HG02763 (cell line): ENCODE results near the gene KIF25.

Experiments used
- ATAC-seq: cut with Tn5 transposase; IDR thresholded peaks from one replicate; pipeline ENCODE4 v1.9.1; 2021; ENCODE audit warnings: mild to moderate bottlenecking, moderate library complexity; ENCODE audit not compliant: unreplicated experiment

Gene KIF25

DNA sequence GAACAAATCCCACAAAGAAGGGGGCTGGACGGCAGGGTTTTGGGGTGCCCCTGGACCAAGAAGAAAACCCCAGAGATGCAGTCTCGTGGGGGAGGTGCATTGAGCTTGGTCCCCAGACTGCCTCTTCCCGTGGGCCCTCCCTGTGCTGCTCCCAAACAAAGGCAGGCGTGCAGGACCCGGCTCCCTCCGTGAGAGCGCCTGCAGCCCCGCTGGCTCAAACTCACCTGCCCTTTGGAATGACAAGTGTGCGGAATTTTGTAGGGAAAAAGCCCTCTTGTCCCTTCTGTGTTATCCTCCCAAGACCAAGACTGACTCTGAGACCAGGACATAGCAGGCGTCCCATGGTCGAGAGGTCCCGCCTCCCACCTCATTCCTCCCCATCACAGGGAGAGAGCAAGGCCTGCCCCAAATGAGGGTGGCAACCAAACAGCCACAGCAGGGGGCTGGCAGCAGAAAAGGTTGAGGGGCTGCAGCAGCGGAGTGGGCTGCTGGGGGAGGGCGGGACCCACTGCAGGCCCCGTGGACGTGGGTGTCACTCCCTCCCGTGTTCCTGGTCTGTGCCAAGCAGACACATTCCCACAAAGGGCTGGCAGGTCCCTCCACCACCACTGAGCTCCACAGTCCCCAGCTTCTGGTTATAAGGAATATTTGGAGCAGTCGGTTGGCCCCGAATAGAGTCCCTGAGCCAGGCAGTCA lies 87.1 kb downstream of the KIF25 start:
- ATAC-seq = no peak

DNA sequence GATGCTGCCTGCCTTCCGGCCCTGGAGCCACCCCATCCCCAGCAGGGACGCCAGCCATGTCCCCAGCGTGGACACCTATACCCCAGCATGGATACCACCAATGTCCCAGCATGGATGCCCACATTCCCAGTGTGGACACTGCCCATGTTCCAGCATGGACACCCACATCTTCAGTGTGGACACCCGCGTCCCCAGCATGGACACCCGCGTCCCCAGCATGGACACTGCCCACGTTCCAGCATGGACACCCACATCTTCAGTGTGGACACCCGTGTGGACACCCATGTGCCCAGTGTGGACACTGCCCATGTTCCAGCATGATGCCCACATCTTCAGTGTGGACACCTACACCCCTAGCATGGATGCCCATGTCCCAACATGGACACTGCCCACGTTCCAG lies 88.6 kb downstream of the KIF25 start:
- ATAC-seq = no peak

DNA sequence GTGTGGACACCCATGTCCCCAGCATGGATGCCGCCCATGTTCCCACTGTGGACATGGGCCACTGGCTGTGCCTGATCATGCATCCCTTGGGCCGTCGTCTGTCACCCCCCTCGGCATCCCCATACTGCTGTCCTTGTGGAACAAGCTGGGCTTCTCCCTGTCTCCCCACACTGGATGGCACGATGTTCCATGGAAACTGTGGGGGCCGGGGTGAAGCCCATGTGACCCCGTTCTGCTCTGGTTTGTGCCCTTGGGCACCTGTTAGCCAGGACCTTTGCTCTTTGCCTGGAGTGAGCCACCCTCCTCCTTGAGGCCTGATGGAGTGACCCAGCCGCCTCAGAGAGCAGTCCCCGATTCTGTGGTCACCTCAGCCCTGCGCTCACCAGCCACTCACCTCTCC lies 89.1 kb downstream of the KIF25 start:
- no peak for ATAC-seq

DNA sequence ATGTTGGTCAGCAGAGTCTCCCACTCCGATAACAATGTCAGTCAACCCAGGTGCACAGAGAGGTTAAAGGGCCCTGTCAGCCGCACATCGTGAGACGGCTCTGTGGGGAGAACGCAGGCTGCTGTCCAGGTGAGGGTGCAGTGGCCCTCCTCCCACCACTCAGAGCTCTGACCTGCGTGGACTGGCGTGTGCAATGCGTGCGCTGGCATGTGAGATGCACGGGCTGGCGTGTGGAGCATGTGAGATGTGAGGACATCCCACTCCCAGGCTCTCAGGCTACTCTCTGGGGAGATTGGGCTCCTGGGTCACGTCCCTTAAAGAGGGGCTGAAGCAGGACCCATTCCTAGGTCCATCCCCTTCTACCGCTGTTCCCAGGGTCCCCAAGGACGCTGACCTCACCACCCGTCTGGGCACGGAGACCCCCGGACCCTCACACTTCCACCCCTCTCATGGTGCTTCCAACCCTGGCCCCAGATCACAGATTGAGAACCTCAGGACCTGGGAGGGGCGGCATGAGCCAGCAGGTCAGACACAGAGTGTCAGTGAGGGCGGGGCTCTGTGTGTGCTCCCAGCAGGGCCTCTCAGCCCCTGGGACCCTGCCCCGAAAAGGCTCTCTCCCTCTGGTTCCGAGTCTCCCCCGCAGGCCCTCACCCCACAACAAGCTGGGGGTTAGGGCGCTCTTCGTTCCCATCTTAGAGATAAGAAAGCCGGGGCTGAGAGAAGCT lies 90.1 kb downstream of the KIF25 start:
- ATAC-seq = no peak

DNA sequence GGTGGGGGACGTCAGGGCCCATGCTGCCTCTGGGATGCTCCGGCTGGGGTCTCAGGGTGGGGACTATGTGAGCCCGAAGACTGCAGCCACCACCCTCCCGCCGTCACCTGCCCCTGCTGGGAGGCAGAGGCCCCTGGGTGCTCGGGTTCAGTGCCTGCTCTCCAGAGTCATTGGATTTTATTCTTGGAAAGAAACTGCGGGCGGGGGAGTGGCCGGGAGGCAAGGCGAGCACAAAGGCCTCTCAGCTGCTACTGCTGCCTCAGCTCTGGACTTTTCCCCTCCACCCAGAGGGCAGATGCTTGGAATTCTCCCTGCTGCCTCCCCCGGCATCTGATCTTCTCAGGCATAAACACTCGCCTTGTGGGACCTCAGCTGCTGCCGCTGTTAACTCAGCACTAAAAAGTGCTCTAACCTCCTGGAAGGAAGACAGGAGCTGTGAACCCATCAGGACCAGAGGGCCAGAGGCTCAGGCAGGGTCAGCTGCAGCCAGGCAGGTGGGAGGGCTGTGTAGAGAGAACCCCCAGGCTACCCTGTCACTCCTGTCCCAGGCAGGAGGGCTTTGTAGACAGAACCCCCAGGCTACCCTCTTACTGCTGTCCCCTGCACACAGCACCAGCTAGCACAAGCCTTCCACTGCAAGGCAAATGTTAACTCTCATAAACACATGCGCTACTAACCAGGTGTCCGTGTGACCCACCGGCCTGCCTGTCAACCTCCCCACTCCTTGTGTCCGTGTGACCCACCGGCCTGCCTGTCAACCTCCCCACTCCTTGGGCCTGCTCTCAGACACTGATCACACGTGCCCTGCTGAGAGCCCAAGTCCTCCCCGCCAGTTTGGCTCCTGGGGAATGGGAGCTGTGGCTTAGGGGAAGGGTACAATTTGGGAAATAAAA lies 90.9 kb downstream of the KIF25 start:
- no peak for ATAC-seq

DNA sequence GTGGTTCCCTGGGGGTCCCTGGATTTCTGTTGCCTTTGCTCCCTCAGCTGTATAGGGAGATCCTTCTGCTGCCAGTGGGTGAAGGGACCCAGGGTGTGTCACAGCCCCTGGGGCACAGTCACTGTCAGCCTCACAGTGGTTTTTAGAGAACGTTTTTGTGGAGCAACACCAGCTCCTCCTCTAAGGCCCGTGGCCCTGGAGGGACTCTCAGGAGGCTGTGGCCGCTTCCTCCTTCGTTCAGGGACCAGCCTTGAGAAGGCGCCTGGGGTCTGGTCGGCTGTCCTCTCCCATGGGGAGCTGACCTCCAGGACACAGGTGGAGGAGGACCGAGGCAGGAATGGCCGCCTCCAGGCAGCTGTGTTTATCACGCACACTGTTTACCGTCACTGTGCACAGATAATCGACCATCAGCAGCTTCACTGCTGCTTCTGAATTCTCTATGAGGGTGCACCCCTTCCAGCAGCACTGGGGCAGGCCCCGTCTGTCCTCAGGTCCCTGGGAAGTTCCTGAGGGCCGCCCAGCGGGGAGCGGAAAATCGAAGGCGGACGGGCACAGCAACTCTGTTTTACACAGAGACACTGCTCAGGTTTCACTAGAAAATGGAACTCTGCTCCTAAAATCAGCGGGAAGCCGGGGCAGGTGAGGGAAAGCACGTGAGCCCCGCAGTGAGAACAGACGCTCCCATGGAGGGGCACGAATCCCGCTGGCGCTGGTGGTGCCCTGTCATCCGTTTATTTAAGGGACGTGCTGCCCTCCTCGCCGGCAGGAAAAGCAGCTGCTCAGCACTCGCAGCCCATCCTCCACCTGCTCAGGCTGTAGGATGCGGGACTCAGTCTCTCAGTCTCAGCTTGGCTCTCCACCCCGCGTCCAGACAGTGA lies 92.0 kb downstream of the KIF25 start:
- ATAC-seq = no peak

DNA sequence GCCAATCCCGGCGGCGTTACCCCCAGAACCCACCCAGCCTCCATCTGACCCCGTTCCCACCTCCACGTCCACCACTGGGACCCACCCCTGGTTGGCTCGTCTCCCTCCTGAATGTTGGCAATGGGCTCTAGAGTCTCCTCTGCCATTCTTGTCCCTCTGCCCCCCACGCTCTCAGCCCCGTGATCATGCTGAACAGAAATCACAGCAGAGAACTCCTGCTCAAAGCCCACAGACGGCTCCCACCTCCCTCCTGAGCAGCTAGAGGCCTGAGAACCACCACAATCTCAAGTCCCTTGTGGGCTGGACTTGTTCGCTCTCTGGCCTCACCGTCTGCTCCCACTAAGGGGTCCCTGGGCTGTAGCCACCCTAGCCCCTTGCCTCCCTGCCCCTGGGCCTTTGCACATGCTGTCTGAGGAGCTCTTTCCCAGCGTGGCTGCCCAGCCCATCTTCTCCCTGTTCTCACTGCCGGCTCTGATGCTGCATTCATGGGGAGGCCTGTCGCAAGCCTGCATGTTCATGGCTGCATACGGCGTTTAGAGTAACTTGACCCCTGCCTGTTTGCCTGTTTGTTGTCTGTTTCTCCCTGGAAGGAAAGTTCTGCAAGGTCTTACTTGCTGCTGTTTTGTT lies 92.7 kb downstream of the KIF25 start:
- no peak for ATAC-seq

DNA sequence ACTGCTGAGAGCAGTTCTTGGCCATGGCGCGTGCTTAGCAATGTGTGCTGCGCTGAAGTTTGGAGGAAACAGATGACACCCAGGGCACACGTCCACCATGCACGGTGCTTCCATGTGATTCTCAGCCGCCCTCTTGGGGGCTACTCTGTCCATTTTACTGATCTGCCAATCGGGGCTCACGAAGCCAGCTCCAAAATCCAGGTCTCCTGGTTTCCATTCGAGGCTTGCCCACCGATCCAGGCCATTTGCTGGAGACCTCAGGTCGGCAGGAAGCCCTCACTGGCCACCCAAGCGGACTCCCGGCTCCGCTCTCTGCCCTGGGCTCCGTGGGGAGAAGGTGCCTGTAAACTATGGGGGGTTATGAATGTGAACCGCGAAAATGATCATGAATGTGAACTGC lies 93.2 kb downstream of the KIF25 start:
- no peak for ATAC-seq

DNA sequence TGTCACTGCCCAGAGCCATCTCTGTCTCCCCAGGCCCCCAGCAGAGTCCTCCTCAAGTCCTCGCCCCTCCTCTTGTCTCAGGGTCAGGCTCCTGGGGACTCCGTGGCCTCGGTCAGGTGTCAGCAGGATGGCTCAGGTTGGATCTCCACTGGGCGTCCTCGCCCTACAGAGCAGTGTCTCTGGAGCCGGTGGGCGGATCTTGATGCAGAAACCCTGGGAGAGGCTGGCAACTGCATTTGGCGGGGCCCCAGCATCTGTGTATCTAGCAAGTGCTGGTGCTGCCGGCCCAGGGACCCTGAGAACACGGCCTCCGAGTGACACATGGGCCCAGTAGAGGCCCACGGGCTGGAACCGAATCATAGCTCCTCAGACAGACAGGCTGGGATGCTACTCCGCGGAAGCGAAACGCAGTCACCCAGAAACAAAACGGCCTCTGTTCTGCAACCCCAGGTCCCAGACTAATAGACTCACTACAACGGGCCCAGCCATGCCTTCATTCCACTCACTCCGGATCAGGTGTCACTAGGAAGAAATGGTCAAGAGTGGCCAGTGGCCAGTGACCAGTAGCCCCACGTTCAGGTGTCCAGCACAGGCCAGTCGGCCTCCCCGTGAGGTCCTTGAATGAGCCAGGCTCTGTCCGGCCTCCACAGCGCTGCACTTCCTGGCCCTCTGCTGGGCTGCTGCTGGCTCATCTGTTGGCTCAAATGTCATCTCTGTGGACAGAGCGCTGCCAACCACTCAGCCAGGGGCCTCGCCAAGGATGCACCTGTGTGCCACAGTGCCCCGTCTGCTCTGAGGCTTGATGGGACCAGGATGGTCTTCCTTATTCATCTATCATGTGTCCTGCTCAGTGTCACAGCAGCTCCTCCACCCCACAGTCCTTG lies 94.2 kb downstream of the KIF25 start:
- ATAC-seq = no peak

DNA sequence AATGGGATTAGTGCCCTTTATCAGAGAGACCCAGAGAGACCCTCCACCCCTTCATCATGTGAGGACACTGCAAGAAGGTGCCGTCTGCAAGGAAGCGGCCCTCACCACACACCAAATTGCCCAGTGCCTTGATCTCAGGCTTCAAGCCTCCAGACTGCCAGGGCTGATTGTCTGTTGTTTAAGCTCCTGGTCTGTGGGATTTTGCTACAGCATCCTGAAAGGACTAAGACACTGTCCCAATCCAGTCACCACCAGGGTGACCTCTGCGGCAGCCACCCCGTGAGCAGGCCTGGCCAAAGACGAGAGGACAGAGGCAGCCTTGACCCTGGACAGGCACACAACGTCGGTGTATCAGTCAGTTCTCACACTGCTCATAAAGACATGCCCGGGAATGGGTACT lies 95.1 kb downstream of the KIF25 start:
- no peak for ATAC-seq

DNA sequence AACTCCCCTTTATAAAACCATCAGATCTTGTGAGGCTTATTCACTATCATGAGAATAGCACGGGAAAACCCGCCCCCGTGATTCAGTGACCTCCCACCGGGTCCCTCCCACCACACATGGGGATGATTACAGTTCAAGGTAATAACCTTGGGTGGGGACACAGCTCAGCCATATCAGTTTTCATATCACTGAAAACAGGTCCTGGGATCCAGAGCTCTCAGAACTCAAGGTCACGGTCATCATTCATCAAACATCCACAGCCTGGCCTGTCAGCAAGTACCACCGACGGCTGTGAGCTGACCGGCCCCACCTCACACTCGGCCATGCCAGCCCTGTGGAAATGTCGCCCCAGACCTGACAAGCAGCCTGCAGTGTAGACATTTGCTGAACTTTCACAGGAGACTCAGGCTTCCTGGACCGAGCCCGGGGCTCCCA lies 95.6 kb downstream of the KIF25 start:
- no peak for ATAC-seq

DNA sequence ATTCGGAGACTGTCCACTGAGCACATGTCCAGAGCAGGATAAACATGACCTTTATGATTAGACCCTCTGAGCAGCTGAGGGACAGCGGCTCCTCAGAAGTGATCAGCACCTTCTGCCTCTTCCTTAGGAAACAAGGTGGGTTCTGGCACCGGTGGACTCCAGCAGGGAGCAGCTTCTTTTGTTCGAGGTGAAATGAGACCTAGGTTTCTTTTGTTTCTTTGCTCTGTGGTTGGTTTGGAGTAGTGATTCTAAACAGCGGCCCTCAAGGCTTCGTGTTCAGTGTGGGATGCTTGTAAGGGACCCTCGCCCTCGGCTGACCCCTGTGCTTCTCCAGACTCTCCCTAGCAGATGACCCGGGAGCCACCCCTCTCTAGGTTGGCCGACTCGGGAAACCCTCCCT lies 96.2 kb downstream of the KIF25 start:
- ATAC-seq = no peak
